ENCODE results near the gene SRRM5.
"Not testable (repeated sequence)": the region's sequence is repeated elsewhere in the genome, so short reads cannot be mapped to it uniquely, and the experiment has no call there.

SRRM5 gene

GRCh38 chr19:43640424-43640757, 28.5 kb downstream of the SRRM5 start:
- no peak overlapping the region for H3K4me3 ChIP-seq (ENCODE audit: low read depth, low read length)
- TF ChIP-seq CTCF (IDR thresholded peaks at IDR 0.05; ENCODE audit: low read depth, low read length): no peak

- TF ChIP-seq CTCF (IDR thresholded peaks at IDR 0.05; ENCODE audit: low read depth, low read length): no peak
Observed at GRCh38 chr19:43641333-43641732, 29.4 kb downstream of the SRRM5 start.

GRCh38 chr19:43642531-43642930, 30.6 kb downstream of the SRRM5 start:
- H3K4me3 ChIP-seq (ENCODE audit: low read depth, low read length): no peak overlapping the region
- no peak for TF ChIP-seq CTCF (IDR thresholded peaks at IDR 0.05; ENCODE audit: low read depth, low read length)

More at GRCh38 chr19:43641333-43641732, 29.4 kb downstream of the SRRM5 start:
- no peak overlapping the region for H3K4me3 ChIP-seq (ENCODE audit: low read depth, low read length)

GRCh38 chr19:43643326-43643725, 31.4 kb downstream of the SRRM5 start:
- no peak for TF ChIP-seq CTCF (IDR thresholded peaks at IDR 0.05; ENCODE audit: low read depth, low read length)
- no peak overlapping the region for H3K4me3 ChIP-seq (ENCODE audit: low read depth, low read length)

- no peak overlapping the region for H3K4me3 ChIP-seq (ENCODE audit: low read depth, low read length)
- no peak for TF ChIP-seq CTCF (IDR thresholded peaks at IDR 0.05; ENCODE audit: low read depth, low read length)
Observed at GRCh38 chr19:43644181-43644580, 32.3 kb downstream of the SRRM5 start.

- no peak for TF ChIP-seq CTCF (IDR thresholded peaks at IDR 0.05; ENCODE audit: low read depth, low read length)
- no peak overlapping the region for H3K4me3 ChIP-seq (ENCODE audit: low read depth, low read length)
Observed at GRCh38 chr19:43648633-43649032, 36.7 kb downstream of the SRRM5 start.

- no peak overlapping the region for H3K4me3 ChIP-seq (ENCODE audit: low read depth, low read length)
- TF ChIP-seq CTCF (IDR thresholded peaks at IDR 0.05; ENCODE audit: low read depth, low read length): no peak
Observed at GRCh38 chr19:43649514-43649913, 37.6 kb downstream of the SRRM5 start.

GRCh38 chr19:43650276-43650675, 38.4 kb downstream of the SRRM5 start:
- H3K4me3 ChIP-seq (ENCODE audit: low read depth, low read length): not testable (repeated sequence)
